Subcutaneous adipose tissue (tissue), 4 donors: ENCODE measurements around the gene PGPEP1. TPM values are rescaled to one million over a fixed set of nuclear protein-coding genes. Genes with fewer than 3 reads are reported as not detected.

Source experiments
- CTCF ChIP-seq: fragments of 450-650 bp; IDR thresholded peaks from one replicate; pipeline ENCODE4 v1.5.1; 2016; ENCODE audit warnings: low read depth, mild to moderate bottlenecking, control low read depth, antibody characterized with exemption, moderate library complexity
- total RNA-seq, 4 donors: library from RNA; depleted of rRNA; stranded (reverse); fragments of >200 nt; gene quantifications; one replicate each; pipeline ENCODE4 v1.1.0, GENCODE V29; 2016

PGPEP1 gene
- total RNA-seq: 10 to 100 TPM; 17.4 to 33.9 (median 22.6) TPM

- TF ChIP-seq CTCF: no peak
These were observed at the start of gene PGPEP1 for GRCh38 chr19:18340190-18340989. TSS of gene PGPEP1 (plus strand) at chr19:18340598. CDS start at chr19:18340682, 84 bp downstream.

GRCh38 chr19:18291019-18291524 is 49.3 kb upstream of the PGPEP1 start:
- no peak for TF ChIP-seq CTCF

GRCh38 chr19:18291590-18292461 is 48.6 kb upstream of the PGPEP1 start:
- TF ChIP-seq CTCF: no peak

- no peak for TF ChIP-seq CTCF
These were observed 48.0 kb upstream of the PGPEP1 start for GRCh38 chr19:18292462-18292809.

GRCh38 chr19:18292810-18293641 is 47.4 kb upstream of the PGPEP1 start:
- no peak for TF ChIP-seq CTCF

GRCh38 chr19:18293642-18294466 is 46.5 kb upstream of the PGPEP1 start:
- TF ChIP-seq CTCF: no peak
